NCI-H446 treated with DMSO at 0.1 percent for 48 hours (cell line): ENCODE data around the gene VSTM1.
"Not testable (repeated sequence)": the region's sequence is repeated elsewhere in the genome, so short reads cannot be mapped to it uniquely, and the experiment has no call there.

Source experiments
- DNase-seq: peaks from one replicate; lab custom pipeline; 2025; lab: John Stamatoyannopoulos, UW

Gene VSTM1

DNA sequence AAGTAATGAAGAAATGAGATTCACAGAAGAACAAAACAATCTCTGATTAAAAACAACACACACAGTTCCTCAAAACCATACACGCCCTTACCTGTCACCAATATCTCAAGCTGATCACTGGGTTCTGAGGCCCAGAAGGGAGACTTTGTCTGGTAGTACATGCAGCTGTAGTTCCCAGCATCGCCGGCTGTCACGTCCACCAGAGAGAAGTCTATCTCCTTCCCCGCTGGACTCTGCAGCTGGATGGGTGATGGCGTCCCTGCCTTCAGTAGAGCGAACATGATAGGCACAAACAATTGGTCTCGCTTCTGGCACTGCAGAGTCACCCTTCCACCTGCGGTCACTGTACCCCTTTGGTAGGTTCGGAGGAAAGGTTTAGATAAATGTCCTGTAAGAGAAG, 10.1 kb upstream of the VSTM1 start:
- DNase-seq, result no peak

DNA sequence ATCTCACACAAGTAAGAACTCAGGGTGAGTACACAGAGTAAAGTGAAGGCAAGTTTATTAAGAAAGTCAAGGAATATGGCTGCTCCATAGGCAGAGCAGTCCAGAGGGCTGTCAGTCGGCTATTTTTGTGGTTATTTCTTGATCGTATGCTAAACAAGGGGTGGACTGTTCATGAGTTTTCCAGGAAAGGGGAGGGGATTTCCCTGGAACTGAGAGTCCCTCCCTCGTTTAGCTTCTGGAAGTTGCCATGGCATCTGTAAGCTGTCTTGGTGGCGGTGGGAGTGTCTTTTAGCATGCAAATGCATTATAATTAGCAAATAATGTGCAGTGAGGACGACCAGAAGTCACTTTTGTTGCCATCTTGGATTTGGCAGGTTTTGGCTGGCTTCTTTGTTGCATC, 5.8 kb upstream of the VSTM1 start:
- no peak for DNase-seq

DNA sequence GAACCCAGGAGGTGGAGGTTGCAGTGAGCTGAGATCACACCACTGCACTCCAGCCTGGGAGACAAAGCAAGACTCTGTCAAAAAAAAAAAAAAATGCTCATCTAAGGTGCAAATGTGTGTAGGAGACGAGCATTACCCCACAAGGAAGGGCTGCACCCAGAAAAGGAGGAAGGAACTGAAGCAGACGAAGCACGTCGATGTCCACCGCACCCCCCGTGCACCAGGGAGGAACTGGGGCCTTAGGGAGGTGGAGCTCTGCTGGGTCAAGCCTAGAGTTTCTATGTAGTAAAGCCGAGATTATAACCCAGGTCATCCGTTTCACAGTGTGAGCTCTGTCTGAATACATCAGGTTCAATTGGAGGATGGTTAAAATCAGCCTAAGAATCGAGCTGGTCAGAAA, 1.1 kb downstream of the VSTM1 start:
- no peak for DNase-seq

DNA sequence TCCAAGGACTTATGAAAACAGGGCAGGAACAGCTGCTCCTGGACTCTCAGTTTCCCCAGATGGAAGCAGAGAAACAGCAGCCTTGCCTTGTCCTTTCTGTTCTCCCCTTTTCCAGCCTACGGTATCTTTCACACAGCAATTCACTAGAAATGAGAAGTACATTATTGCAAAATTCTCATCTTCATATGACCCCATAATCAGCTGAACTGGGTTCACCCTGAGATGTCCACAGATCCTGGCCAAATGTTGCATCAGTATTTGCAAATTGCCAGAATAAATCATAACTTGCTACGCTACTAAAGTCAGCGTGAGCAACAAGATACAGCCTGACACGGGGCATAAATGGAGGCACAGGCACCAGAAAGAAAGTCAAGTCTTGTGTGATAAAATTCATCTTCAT, 16.1 kb downstream of the VSTM1 start:
- DNase-seq, result no peak

DNA sequence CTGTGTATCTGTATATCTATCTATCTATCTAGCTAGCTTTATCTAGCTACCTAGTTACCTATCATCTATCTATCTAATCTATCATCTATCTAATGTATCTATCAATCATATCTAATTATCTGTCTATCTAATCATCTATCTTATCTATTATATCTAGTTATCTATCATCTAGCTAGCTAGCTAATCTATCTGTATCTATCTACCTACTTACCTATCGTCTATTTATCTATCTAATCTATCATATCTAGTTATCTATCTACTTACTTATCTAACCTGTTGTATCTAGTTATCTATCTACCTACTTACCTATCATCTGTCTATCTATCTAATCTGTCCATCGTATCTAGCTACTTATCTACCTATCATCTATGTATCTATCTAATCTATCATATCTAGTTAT, 17.9 kb downstream of the VSTM1 start:
- no peak for DNase-seq

DNA sequence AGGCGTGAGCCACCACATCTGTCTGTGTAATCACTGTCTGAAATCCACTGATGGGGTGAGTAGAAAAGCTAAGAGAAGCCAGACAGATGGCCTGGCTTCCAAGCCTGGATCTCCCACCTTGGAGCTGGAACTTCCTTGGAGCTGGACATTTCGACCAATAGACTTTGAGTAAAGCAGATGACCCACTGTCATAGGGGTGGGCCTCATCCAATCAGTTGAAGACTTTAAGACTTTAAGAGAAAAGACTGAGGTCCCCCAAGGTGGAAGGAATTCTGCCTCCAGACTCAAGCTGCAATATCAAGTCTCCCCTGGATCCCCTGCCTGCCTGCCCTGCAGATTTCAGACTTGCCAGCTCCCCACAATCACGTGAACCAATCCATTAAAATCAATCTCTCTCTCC, 20.7 kb downstream of the VSTM1 start:
- no peak for DNase-seq

DNA sequence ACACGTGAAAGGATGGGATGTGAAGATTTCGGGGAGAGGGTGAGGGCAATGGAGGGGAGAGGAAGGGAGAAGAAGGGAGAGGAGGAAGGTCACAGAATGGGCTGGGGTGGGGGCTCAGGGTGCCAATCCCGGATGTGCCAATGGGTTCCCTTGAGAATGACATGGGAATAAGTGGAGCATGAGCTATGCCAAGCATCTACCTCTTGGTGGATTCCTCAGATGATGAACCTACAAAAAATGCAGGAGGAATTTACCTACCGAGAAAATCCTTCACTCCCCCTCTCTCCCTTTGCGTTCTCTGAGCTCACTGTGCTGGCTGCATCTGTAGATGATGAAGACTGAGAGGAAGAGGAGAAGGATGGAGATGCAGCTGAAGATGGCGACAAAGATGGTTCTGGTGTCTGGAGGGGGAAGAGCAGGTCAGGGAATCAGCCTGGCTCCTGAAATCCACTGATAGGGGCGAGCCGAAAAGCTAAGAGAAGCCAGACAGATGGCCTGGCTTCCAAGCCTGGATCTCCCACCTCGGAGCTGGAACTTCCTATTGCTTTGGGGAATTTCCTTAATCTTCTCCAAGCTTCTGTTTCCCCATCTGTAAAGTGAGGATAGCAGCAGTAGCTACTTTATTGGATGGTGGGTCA, 21.6 kb downstream of the VSTM1 start:
- no peak for DNase-seq

DNA sequence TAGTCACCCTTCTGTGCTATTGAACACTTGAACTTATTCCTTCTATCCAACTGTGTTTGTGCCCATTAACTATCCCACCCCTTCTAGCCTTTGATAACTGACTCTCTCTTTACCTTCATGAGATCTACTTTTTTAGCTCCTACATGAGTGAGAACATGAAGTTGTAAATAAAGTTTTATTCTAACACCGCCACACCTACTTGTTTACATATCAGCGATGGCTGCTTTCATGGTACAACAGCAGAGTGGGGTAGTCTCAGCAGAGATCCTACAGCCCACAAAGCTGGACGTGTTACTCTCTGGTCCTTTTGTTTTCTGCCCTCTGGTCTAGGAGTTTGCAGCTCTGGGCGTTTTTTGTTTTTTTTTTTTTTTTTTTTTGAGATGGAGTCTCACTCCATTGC, 23.7 kb downstream of the VSTM1 start:
- DNase-seq, result no peak

DNA sequence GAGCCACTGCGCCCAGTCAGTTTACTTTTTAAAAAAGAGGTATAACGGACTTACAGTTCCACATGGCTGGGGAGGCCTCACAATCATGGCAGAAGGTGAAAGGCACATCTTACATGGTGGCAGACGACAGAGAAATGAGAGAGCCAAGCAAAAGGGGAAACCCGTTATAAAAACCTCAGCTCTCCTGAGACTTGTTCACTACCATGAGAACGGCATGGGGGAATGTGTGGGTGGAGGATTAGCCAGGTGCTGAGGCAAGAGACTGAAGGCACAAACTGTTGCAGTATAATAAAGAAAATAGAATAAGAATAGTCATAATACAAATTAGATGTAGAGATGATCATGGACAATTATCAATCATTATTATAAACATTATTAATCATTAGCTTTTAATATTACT, 27.2 kb downstream of the VSTM1 start:
- not testable (repeated sequence) for DNase-seq

DNA sequence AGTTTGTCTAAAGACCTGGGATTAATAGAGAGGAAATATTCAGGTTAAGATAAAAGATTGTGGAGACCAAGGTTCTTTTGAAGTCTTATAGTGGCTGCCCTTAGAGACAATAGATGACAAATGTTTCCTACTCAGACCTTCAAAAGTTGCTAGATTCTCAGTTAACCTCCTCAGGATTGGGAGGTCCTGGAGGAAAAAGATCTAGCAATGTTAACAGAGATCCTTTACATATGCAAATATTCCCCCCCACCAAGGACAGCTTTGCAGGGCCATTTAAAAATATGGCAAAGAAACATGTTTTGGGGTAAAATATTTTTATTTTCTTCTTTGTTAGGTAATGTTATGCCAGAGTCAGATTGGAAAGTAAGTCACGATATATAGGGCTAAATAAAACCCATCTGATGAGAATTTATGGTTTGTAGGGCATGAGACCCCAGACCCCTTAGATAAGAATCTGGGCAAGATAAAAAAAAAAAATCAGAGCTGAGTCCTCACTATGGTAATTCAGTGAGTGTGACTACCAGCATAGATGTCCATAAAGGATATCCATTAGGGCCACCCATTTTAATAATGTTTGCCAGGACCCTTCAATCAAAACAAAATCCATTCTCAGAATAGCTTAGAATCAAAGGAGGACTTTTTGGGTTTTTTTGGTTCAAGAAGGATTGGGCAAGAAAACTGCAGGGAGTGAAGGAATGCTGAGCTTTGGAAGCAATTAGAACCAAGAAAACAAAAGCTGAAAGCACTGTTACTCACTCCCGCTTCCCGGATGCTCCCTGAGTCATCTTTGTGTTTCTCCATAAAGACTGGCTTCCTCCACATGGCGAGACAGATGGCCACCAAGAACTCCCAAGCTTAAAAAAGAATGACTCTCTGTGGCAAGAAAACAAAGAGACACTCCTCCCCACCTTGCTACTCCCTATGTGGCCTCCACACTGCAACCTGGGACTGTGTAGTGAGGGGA, 28.2 kb downstream of the VSTM1 start:
- DNase-seq, result no peak

DNA sequence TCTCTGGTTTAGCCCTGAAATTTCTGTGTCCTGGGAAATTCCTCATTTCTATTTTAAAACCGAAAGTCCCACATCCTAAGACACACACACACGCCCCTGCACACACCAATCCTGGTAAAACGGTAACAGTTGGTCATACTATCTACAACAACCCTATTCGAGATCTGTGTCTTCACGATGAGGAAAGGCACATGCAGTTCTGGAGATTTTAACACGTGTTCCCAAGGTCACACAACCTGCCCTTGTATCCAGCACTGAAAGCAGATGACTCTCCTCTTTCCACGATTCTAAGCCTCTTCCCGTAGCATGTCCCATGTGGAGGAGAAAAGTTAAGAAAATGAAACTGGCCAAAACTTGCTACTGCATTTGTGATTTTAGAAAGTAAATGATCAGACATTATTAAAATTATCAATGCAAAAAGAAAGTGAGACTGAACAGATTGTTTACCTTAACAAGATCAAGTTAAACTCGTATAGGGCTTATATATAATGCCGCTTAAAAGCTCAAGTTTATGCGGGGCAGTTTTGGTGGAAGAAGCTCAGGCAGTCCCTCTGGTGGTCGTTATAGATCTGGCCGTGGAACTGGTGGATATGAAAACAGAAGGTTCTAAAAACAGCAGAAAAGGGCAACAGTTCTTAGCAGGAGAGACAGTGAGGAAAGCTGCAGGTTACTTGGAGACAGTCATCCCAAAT, 32.7 kb downstream of the VSTM1 start:
- DNase-seq, result no peak

DNA sequence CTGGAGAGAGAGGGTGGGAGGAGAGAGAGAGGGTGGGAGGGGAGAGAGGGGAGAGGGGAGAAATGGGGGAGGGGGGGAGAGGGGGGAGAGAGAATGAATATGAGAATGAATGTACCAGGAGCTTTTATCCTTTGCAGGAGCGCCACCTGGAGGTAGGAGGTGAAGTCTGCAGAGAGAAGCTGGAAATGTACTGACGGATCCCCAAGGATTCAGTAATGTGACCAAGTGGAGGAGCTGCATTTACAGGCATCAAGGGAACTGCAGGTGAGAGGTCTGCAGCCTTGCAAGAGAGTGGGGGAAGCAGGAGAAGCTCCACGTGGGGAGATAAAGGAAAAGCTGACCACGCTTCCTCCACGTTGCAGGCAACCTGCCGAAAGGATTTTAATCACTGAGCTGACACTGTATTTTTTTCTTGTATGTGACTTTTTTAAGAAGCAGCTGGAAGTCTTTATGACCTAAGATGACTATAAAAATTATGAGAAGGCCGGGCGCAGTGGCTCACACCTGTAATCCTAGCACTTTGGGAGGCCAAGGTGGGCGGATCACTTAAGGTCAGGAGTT, 33.7 kb downstream of the VSTM1 start:
- DNase-seq, result no peak

DNA sequence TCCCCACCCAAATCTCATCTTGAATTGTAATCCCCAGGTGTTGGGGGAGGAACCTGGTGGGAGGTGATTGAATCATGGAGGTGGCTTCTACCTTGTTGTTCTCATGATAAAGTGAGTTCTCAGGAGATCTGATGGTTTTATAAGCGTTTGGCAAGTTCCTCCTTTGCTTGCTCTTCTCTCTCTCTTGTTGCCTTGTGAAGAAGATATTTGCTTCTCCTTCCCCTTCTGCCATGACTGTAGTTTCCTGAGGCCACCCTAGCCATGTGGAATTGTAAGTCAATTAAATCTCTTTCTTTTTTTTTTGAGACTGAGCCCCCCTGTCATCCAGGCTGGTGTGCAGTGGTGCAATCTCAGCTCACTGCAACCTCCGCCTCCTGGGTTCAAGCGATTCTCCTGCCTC, 34.4 kb downstream of the VSTM1 start:
- DNase-seq, result no peak

DNA sequence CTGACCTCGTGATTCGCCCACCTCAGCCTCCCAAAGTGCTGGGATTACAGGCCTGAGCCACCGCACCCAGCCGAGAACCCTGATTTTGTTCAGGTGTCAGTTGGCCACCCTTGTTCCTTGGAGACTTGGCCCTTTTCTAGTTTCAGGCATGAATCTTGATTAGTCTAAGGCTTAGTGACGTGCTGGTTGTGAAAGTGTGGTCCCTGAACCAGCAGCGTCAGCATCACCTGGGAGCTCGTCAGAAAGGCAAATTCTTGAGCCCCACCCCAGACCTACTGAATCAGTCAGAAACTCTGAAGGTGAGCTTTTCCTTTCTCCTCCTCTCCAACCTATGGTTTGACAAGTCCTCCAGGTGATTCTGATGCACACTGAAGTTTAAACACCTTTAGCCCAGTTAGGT, 37.0 kb downstream of the VSTM1 start:
- DNase-seq, result no peak

DNA sequence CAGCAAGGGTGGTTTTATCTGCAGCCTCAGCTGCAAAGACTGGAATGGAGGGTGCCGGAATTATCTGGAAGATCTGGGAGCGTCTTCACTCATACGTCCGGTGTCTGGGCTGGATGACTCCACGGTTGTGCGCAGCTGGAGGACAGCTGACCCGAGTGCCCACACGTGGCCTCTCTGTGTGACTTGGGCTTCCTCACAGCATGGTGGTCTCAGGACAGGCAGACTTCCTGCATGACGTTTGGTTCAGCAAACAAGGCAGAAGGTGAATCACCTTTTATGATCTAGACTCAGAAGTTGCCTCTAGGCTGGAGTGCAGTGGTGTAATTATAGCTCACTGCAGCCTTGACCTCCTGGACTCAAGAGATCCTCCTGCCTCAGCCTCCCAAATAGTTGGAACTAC, 39.0 kb downstream of the VSTM1 start:
- no peak for DNase-seq

DNA sequence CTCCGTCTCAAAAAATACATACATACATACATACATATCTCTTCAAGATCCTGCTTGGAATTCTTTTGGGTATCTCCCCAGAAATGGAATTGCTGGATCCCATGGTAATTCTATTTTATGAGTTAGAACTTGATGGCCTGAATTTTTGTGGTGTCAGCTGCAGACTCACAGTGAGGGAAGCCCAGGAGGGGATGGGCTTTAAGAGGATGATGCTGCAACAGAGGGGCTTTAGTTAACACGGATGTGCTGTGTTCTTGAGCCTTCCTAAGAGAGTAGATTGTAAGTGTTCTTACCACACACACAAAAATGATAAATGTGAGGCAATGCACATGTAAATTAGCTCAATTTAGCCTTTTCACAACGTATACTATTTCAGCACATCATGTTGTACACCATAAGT, 40.5 kb downstream of the VSTM1 start:
- DNase-seq, result no peak

DNA sequence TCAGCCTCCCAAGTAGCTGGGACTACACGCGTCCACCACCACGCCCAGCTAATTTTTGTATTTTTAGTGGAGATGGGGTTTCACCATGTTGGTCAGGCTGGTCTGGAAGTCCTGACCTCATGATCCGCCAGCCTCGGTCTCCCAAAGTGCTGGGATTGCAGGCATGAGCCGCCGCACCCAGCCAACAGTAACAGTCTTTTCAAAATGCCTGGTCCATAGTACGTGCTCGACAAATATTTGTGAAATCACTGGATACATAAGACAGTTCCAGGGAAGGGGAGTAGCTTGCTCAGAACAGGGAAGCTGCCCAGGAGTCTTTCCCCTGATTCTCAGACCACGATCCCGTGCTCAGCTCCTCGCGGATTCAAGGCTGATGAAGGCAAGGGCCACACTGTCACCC, 41.8 kb downstream of the VSTM1 start:
- no peak for DNase-seq

DNA sequence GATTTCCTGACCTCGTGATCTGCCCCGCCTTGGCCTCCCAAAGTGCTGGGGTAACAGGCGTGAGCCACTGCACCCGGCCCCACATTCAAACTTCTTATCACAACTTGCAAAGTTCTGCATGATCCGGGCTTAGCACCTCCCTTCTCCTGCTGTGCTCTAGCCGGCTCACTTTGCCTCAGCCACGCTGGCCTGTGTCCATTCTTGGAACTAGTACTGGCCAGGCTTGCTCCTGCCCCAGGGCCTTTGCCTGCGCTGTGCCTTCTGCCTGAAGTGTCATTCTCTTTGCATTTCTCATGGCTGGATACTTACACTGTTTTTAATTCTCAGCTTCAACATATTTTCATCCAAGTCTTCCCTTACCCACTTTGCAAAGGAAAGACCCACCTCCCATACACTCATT, 42.3 kb downstream of the VSTM1 start:
- DNase-seq, result no peak

DNA sequence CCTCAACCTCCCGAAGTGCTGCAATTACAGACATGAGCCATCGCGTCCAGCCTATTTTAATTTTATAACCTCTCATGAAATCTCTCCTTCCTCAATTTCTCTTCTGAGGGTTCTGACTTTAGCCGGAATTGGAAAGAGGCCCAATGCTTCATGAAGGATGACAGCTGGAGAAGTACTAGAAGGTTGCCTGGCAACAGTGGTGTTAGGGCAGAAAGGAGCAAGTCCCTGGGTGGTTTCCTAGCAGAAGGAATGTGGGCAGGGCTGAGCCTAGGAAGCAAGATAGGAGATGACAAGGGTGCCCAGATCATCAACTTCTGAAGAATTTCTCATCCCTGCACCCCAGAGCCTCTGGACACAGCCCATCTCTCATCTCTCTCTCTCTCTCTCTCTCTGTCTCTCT, 46.4 kb downstream of the VSTM1 start:
- no peak for DNase-seq

DNA sequence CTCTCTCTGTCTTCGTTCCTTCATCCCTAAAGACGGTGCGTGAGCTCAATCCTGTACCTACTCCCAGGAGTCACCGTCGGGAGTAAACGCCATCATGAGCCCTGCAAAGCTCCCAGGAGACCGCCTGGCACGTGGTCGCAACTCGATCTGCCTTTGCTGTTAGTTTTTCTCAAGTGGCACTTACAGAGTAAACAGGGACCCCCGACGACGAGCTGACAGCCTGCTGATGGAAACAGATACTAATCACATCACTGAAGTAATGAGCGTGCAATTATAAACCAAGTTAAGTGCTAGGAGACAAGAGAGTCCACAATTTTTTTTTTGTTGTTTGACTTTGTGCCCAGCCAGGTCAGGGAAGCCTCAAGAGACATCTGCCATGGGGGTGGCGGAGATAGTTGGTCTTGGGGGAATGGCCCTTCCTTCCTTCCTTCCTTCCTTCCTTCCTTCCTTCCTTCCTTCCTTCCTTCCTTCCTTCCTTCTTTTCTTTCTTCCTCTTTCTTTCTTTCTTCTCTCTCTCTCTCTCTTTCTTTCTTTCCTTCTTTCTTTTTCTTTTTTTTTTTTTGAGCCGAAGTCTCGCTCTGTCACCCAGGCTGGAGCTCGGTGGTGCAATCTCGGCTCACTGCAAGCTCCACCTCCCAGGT, 48.7 kb downstream of the VSTM1 start:
- DNase-seq, result no peak

DNA sequence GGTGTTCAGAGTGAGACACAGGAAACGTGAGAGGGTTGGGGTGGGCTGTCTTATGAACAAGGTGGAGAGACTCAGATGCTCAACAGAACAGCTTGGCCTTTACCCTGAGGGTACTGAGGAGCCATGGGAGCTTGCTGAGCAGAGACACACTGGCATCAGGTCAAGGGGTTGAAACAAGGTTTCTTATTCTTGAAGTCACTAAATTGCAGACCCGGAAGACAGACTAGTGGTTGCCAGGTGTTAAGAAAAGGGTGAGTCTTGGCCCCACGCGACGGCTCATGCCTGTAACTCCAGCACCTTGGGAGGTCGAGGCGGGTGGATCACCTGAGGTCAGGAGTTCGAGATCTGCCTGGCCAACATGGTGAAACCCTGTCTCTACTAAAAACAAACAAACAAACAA, 49.8 kb downstream of the VSTM1 start:
- no peak for DNase-seq

DNA sequence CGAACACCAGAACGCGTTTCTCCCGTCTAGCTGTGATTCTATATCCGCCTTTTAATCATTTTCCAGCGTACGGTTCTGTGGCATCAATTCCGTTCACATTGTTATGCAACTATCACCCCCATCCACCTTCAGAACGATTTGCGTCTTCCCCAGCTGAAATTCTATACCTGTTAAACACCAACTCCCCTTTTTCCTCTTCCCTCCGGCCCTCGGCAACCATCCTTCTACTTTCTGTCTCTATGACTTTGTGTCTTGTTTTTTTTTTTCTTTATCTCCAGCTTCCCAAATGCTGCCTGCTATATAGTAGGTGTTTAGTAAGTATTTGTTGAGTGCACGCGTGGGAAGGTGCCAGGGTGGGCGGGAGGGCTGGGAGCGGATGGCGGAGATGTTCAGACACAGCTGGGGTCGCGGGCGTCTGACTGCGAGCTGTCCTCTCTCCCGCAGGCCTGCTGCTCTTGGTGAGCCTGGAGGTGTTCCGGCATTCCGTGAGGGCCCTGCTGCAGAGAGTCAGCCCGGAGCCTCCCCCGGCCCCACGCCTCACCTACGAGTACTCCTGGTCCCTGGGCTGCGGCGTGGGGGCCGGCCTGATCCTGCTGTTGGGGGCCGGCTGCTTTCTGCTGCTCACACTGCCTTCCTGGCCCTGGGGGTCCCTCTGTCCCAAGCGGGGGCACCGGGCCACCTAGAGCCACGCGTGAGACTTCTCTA, 52.0 kb downstream of the VSTM1 start:
- no peak for DNase-seq
